ENCODE results near the gene CELF2.

Gene CELF2

GRCh38 chr10:11093771-11094736 lies 76.4 kb downstream of the CELF2 start:
- TF ChIP-seq, protein P1, sequence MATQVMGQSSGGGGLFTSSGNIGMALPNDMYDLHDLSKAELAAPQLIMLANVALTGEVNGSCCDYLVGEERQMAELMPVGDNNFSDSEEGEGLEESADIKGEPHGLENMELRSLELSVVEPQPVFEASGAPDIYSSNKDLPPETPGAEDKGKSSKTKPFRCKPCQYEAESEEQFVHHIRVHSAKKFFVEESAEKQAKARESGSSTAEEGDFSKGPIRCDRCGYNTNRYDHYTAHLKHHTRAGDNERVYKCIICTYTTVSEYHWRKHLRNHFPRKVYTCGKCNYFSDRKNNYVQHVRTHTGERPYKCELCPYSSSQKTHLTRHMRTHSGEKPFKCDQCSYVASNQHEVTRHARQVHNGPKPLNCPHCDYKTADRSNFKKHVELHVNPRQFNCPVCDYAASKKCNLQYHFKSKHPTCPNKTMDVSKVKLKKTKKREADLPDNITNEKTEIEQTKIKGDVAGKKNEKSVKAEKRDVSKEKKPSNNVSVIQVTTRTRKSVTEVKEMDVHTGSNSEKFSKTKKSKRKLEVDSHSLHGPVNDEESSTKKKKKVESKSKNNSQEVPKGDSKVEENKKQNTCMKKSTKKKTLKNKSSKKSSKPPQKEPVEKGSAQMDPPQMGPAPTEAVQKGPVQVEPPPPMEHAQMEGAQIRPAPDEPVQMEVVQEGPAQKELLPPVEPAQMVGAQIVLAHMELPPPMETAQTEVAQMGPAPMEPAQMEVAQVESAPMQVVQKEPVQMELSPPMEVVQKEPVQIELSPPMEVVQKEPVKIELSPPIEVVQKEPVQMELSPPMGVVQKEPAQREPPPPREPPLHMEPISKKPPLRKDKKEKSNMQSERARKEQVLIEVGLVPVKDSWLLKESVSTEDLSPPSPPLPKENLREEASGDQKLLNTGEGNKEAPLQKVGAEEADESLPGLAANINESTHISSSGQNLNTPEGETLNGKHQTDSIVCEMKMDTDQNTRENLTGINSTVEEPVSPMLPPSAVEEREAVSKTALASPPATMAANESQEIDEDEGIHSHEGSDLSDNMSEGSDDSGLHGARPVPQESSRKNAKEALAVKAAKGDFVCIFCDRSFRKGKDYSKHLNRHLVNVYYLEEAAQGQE (IDR thresholded peaks at IDR 0.05; ENCODE audit: insufficient read depth in 1 of 2, low read depth in 2 of 2, low read length in 2 of 2): no peak
- TF ChIP-seq FOXP2 (optimal IDR thresholded peaks at IDR 0.05; ENCODE audit: borderline replicate concordance, extremely low read depth, extremely low read length, insufficient read depth) (no peak), SIN3A (IDR thresholded peaks at IDR 0.05; ENCODE audit: borderline replicate concordance, insufficient read depth, low read length) (no peak)

GRCh38 chr10:11095374-11095801 lies 77.7 kb downstream of the CELF2 start:
- TF ChIP-seq TAF1 (IDR thresholded peaks at IDR 0.05; ENCODE audit: borderline replicate concordance, insufficient read depth, low read length): no peak
- no peak for TF ChIP-seq POLR2AphosphoS5 (IDR thresholded peaks at IDR 0.05; ENCODE audit: low read depth, low read length)
- TF ChIP-seq FOXP2 (optimal IDR thresholded peaks at IDR 0.05; ENCODE audit: borderline replicate concordance, extremely low read depth, extremely low read length, insufficient read depth): no peak
- TF ChIP-seq SIN3A (IDR thresholded peaks at IDR 0.05; ENCODE audit: borderline replicate concordance, insufficient read depth, low read length): no peak
- TF ChIP-seq, protein P1 (IDR thresholded peaks at IDR 0.05; ENCODE audit: insufficient read depth in 1 of 2, low read depth in 2 of 2, low read length in 2 of 2): no peak

DNA sequence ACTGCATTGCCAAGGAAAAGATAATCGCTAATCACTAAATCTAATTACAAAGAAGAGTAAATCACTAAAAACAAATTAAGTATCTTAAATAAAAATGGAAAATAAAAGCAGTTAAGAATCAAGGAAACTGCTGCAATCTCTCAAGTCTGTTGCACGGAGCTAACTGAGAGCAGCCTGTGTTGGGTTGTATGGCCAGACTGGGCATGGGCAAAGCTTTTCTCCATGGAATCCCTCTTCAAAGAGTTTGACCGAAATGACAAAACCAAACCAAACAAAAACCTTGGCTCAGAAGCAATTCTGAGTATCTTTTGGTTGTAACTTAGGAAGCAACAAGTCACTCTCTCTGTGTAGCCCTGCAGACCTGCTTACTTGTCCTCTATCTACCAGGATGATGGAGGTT lies 78.8 kb downstream of the CELF2 start:
- TF ChIP-seq, protein P1 (IDR thresholded peaks at IDR 0.05; ENCODE audit: insufficient read depth in 1 of 2, low read depth in 2 of 2, low read length in 2 of 2): no peak
- 0 out of 2 replicates have a peak, but pooled peaks have one; percentile 32 for TF ChIP-seq POLR2AphosphoS5 (IDR thresholded peaks at IDR 0.05; ENCODE audit: low read depth, low read length)

GRCh38 chr10:11097686-11098085 lies 80.0 kb downstream of the CELF2 start:
- TF ChIP-seq, protein P1 (IDR thresholded peaks at IDR 0.05; ENCODE audit: insufficient read depth in 1 of 2, low read depth in 2 of 2, low read length in 2 of 2): no peak
- TF ChIP-seq FOXP2 (optimal IDR thresholded peaks at IDR 0.05; ENCODE audit: borderline replicate concordance, extremely low read depth, extremely low read length, insufficient read depth) (no peak), TAF1 (IDR thresholded peaks at IDR 0.05; ENCODE audit: borderline replicate concordance, insufficient read depth, low read length) (no peak), POLR2AphosphoS5 (IDR thresholded peaks at IDR 0.05; ENCODE audit: low read depth, low read length) (no peak), SIN3A (IDR thresholded peaks at IDR 0.05; ENCODE audit: borderline replicate concordance, insufficient read depth, low read length) (no peak)

Measured in PFSK-1 (cell line).